ENCODE measurements around the gene VWF.
"Not testable (repeated sequence)": the region's sequence is repeated elsewhere in the genome, so short reads cannot be mapped to it uniquely, and the experiment has no call there.

VWF gene

DNA sequence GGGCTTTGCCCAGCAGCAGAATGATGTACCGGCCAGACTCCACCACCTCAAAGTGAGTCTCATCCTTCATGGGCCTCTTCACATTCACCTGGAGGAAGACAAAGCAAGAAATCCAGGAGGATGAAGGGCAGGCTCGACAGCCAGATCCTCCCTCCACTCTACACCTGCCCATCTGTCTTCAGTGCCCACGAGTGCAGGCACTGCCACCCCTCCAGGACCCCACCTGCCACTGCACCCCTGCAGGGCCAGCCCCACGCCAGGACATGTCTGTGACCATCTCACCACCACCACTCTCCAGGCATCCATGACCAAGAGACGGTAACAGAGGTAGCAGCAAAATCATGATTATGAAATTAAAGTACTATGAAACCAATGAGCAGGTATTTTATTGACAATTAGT is 95.1 kb downstream of the VWF start:
- DNase-seq = no peak

DNA sequence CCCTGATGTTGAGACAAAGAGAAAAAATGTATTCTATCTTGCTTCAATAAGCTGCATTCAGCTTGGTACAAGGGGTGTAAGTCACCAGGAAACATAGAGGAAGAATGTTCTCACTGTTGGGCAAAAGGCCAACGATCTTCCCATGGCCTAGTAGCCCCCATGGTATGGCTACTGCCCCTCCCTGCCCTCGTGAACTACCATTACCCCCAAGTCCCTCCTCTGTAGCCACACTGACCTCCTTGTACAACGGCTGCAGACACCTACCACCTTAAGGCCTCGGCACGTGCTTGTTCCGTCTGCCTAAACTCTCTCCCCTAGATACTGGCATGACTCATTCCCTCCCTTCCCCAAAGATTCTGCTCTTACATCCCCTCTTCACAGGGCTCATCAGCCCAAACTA is 97.5 kb downstream of the VWF start:
- DNase-seq = no peak

DNA sequence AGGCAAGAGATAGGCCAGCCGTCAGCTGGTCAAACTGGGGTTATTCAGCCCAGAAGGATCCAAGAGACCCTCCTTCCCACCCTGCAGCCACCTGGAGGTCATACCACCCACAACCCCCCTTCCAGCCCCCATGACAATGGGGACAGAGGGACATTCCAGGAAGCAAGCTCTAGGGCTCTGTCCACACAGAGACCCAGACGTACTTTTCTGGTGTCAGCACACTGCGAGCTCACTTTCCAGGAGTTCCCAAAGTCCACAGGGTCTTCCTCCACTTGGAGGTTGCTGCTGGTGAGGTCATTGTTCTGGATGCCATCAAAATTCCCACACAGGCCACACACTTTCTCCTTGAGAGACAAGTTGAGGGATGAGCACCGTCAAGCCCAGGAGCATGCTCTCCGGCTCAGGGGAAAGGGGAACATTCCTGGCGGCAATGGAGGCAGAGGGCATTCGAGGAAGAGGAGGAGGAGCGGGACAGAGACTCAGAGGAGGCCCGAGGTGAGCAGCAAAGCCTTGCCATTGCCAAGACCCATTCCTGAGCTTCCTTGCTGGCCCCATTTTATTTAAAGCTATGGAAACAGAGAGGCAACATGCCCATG is 98.7 kb downstream of the VWF start:
- DNase-seq = not testable (repeated sequence)

DNA sequence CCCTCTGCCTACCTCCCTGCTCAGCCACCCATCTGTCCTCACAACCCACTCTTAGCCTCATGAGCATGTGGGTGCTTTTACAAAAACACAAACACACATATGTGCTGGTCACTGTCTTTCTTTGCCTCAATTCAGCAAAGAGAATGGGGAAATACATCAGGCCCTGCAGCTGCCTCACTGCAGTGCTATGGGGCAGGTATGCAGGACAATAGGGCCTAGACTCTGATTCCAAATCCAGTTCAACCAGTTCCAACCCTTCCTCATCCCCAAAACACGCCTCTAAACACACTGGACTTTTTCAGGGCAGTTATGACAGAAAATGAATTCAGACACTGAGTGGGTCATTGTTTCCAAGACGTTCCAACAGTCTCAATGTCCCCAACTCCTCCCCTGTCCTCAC is 100.4 kb downstream of the VWF start:
- not testable (repeated sequence) for DNase-seq

DNA sequence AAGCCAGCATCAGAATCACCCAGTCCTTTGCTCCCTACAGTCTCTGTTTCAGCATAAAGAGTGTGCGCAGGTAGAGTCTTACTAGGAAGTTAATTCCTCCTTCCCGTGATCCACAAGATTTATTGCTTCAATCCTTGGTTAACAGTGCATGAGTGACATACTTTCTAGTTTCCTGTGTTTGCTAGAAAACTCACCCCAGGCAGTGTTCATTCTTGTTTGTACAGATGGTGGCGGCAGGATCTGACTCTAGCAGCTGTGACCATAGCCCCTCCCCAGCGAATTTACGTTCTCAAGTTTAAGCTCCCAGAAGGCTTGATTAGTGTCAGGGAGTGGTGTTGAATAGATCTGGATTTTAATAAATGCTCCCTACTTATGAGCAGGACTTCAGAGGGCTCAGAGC is 103.5 kb downstream of the VWF start:
- DNase-seq = no peak

DNA sequence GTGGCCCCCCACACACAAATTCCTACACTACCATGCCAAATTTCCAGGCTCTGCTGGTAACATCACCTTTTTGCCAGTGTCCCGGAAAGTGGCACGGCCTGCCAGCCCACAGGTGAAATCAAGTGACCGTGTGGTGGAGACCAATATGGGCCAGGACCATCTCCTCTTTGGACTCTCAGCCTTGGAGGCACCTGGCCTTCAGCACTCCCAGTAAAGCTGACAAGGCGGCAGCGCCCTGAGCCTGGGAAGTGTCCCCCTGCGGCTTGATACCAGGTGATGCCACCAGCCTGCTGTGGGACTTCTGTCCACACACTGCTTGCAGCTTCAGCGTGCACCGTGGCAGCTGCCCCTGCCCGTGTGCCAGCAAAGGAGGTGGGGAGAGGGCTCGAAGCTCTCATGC is 104.0 kb downstream of the VWF start:
- not testable (repeated sequence) for DNase-seq

DNA sequence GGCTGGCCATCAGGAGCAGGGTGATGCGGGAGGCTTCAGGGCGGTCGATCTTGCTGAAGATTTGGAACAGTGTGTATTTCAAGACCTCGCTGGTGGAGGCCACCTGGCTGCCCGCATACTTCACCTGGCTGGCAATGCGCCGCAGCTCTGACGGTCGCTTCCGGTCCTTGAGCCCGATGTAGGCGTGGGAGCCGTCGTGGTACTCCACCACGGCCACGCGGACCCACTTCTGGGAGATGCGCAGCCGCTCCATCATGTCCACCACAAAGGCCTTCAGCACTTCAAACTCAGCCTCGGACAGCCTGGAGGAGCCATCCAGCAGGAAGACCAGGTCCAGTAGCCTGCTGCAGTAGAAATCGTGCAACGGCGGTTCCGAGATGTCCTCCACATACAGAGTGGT is 105.2 kb downstream of the VWF start:
- DNase-seq = not testable (repeated sequence)

DNA sequence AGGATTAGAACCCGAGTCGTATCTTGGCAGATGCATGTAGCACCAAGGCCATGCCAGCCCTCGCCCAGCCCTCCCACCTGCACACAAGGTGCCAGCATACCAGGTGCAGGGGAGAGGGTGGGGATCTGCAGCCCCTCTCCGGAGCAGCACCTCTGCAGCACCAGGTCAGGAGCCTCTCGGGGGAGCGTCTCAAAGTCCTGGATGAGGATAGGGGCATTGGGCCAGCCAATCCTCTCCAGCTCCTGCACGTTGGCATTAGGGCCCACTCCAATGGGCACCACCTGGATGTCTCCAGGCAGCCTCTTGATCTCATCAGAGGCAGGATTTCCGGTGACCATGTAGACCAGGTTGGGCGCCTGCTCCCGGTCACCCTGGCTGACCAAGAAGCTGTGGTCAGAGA is 106.2 kb downstream of the VWF start:
- DNase-seq = no peak

DNA sequence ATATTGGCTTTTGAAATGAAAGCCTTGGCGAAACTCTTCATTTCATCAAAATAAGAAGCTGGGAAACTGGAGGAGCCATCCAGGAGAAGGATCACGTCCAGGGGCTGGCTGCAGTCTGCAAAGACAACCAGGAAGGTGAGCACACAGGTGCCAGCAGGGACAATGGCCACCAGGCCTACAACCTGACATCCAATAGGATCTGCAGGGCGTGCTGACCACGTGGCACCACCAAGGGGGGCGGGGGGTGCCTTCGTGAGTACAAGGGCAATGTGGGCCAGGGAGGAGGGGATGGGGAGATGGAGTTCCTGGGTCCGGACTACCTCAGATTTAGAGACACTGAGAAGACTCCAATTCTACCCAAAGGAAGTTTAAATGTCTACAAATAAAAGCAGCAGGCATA is 107.7 kb downstream of the VWF start:
- no peak for DNase-seq

DNA sequence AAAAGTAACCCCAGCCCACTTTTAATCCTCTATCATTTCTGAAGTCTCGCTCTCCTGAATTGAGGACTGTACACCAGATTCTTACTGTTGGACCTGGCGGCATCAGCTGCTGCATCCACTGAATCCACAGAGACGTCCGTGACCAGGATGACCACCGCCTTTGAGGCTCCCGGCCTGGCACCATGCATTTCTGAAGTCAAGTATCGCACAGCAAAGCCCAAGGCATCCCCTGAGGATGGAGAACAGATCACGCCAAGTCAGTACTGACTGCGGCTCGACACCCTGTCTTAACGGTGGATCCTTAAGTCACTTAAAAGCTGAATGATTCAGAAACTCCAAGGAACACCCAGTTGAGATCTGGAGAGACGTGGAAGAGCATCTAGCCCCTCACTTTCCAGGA is 108.5 kb downstream of the VWF start:
- not testable (repeated sequence) for DNase-seq

DNA sequence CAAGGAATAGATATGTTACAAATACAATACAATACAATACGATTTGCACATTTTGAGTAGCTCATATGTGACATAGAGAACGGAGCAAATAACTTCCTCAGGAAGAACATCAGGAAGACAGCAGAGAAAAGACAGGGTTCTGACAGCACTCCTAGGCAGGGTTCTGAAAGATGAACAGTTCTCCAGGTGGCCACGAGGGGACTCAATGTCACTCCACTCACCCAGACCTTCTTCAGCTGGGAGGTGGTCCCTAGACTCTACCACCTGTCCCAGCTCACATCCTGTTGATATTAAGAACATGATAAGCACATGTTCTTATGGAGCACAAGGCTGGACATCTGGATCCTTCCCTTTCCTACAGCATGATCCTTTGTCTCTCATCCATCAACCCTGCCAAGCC is 109.2 kb downstream of the VWF start:
- not testable (repeated sequence) for DNase-seq

DNA sequence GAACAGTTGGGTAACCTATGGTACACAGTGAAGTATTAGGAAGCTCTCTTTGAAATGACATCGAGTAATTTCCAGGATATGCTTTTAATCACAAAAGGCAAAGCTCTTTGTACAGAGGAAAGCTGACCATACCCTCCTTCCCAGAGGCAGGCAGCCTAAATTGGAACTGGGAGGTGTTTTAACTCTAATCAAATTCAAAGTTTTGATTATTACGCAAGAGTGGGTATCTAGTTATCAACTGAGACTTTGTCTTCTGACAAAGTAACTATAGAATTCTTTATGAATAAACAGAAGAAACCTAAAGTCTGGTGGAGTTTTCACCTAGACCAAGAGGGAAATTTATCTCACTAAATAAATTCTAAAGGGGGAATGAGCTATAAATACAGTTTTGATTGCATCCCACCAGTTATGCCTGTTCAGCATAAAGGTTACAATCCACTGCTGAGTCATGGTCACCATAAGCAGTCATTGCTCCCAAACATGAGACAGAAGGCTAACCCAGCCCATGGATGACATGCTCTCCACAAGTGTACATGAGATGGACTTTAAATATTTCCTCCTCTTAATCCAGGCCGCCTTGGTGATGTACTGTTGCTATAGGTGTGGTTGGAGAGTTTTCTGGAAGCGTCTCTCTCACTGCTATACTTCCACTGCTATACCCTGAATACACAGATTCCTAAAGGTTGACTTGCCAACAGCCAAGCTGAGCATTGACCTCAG is 113.7 kb downstream of the VWF start:
- not testable (repeated sequence) for DNase-seq

DNA sequence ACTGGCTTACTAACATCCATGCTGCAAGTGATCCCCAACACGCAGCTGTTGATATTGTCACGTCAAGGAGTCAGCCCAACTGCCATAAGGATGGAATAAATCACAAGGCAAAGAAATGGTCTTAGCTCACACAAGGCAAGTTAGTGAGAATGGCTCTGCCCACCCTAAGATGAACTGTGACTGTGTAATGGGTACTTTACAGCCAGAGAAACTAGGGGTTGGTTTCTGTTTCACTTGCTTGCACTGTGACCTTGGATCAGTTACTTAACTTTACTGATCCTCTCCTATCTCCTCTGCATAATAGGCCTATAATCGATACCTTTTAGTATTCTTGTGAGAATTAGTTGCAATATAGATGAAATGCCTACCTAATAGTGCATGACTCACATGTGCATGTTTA is 127.2 kb downstream of the VWF start:
- DNase-seq = no peak

DNA sequence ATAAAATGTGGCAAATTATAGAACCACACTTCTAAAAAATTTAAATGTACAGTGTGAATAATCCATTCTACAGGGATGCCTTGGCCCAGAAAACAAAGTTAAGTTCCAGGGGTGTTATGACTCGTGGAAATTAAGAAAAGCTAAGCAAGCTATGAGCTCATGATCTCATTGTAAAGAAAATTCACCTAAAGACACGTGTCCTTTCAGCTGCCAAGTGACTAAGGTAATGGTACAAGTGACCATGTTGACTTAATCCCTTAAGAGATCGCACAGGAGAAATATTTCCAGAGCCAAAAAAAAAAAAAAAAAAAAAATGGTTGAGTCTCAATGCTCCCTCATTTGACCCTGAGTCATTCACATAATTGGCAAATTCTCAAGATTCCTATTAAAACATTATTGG is 128.0 kb downstream of the VWF start:
- DNase-seq = no peak

DNA sequence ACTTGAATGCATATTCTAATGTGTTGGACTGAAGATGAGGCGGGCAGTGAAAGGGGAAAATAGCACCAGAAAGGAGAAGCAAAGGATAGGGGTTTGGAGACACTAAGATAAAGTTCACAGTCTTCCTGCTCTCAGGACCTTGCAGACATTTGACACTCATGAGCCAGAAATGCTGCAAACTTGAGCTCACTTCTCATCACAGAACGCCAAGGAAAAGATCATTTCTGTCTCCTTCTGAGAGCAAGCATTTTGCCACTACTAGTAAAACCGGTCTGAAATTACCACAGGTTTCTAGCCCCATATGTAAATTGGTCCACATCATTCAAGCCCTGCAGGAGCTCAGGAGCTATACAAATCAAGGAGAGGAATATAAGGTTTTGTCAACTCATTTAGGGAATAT is 134.8 kb downstream of the VWF start:
- DNase-seq = no peak

DNA sequence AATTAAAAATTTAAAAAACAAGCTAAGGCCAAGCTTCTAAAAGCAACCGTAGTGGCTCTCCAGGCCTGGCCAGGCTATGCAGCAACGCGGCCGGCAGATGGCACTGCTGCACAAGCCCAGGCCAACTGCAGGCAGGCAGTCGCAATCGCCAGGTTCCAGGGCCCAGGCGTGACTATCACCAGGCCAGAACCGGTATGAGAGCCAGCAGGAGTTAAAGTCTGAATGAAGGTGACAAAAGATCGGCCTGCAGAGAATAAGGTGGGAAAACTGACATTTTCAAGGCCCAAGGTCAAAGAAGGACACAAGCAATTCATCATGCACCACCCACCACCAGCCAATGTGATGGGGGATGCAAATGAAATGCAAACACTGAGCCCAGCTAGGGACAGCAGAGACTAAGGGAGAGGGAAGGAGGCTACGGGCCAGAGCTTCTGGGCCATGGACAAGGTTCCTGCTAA is 135.8 kb downstream of the VWF start:
- DNase-seq = peak; percentile 72

DNA sequence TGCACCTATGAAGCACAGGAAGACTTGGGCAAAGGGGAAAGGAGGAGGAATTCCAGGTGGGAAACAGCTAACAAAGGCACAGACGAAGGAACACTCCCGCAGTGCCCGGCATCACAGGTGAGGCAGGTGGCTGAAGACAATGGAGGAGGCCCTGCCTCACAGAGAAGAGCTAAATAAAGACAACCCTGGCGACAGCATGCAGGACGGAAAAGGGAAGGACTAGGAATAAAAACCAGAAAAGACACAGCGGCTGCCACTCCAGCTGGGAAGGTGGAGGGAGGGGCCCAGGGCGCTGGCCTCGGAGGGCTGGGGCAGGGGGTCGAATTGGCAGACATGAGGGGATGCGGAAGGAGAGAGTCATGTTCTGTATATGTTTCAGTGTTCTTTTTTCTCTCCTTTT is 136.4 kb downstream of the VWF start:
- no peak for DNase-seq

DNA sequence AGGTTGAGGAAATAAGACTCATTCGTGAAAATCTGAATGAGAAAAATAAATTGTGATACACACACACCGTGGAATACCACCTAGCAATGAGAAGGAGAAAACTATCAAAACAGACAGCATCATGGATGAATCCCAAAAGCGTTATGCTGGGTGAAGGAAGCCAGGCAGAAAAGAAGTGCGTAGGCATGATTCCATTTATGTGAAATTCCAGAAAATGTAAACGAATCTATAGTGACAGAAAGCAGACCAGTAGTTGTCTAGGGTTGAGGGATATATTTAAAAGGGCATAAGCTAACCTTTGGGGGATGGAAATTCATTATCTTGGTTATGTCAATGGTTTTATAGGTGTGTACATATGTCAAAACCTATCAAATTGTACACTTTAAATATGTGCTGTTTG is 136.9 kb downstream of the VWF start:
- no peak for DNase-seq

DNA sequence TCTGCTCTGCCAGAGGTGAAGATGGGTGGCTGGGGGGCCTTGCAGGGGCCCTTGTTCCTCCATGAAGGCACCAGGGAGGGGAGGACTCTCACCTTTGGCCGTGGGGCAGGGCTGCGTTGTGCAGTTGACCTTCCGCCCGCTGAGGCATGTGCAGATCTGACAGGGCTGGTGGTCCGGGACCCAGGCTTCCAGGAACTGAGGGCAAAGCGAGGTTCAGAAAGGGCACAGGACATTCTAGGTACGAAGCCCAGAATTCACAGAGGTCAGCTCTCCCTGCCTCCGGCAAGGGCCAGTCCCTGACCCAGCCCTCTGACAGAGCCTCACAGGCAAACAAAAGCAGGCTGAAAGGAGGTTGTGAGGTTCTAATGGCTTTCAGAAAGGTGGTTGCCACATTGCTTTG is 139.0 kb downstream of the VWF start:
- no peak for DNase-seq

DNA sequence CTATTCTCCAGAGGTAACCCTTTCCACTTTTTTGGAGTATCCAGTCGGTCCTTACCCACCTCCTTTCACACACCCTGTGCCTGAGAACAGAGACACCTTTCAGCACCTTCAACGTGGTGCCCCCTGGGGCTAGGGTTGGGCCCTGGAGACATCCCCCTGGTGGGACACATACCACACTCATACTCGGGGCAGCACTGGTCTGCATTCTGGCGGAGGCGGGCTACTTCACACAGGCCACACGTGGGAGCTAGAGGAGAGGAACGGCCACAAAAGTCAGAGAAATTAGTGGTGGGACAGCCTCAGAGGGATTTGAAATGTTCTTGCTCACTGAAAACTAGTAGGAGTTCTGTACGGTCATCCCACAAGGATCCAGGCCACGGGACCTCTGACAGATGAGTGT is 139.6 kb downstream of the VWF start:
- no peak for DNase-seq

DNA sequence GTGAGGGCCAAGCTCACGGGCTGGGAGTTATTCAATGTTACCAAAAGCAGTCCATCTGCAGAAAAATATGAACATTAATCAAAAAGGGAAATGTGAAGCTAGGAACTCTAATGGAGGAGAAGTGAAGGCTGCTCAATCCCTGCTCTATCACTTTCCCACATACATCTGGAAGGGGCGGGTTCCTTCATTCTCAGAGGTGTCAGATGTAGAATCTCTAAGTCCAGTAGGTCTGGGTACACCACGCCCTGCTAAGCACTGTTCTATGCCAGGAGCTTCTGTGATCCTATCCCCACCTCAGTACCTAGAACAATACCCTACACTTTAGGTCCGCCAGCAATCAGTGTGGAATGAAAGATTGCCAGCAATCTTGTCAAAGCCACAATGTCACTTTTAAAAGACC is 142.4 kb downstream of the VWF start:
- no peak for DNase-seq

DNA sequence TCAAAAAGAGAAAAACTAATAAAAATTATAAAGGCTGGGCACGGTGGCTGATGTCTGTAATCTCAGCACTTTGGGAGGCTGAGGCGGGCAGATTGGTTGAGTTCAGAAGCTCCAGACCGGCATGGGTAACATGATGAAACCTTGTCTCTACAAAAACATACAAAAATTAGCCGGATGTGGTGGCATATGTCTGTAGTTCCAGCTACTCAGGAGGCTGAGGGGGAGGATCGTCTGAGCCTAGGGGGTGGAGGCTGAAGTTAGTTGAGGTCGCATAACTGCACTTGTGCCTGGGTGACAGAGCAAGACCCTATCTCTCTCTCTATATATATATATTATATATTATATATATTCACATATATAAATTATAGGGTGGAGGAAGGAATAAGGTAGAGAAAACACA is 146.9 kb downstream of the VWF start:
- no peak for DNase-seq

DNA sequence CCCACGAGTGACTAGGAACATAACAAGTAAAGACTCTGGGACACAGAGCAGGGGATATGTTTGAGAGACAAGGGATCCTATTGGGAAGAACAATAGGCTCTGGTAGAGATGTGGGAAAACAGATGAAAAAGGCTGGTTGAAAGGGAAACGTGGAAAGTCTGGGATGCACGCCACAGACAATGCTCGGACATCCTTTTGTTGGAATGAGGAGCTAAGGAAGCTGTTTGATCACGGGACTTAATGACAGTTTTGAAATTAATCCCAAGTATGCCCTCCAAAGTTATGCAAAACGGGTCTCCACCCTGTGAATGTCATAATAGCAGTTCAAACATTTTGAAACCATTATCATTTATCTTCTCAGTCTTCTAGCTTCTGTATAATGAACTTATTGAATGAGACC is 147.8 kb downstream of the VWF start:
- no peak for DNase-seq

DNA sequence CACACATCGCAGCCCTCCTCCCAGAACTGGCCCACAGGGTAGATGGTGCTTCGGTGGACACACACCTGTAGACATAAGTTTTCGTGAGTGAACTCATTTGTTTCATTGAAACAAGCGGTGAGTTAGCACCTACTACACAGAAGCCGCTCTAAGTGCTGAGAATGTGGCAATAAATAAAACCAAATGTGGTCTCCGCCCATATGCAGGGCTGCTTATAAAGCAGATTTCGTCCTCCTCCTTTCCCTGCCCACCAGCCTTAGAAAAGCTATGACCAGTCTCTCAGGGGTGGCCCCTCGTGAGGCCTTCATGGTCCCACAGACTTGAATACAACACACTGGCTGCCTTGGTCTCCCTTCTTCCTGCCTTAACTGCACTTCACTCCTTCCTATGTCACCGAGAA is 148.3 kb downstream of the VWF start:
- no peak for DNase-seq

DNA sequence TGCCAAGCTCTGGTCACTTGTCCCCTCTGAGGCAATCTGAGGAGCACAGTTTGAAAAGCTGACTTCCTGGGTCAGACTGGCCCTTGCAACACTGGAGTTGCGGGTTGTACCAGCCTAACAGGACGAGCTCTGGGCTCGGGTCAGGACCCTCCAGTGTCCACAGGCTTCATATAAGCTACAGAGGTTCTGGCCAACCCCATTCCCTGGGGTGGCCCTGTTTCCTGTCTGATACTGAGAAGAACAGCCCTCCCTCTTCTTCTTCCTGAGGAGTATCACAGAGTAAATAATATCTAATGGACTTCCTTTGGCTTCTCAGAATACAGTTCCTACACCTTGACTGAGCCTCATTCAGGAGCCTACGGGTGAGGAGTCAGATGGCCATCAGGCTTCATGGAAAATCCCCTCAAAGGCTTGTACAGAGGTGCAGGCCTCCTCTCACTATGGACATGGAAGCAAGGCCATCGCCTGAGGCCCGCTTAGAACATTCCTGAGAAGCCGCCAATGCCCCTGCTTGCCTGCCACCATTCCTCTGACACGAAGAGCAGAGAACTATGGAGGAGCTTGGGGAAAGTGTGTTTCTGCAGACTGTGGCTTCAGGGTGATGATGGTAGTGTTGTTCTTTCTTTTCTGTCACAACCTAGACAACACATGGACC is 150.9 kb downstream of the VWF start:
- DNase-seq = no peak
